Activated B cell treated with CpG ODN at 0.5 μM for 24 hours (primary cell): ENCODE results near the gene VCAM1. TPM values are rescaled to one million over a fixed set of nuclear protein-coding genes. Genes with fewer than 3 reads are reported as not detected.
A peak's percentile ranks its signal among the peaks of the same experiment; 100 is the strongest.

Experiments used
- ATAC-seq: fragments of 200-7000 bp; cut with Tn5 transposase; one replicate; pipeline ENCODE4 v1.10.0; 2021; ENCODE audit warnings: low read depth, mild to moderate bottlenecking, moderate library complexity
- CTCF ChIA-PET: fragments of 350-600 bp; sonication (Branson Sonifier 250); formaldehyde crosslinking; loops from one replicate; lab custom pipeline; 2021; ENCODE audit warnings: antibody characterized with exemption; lab: Charles Lee
- POLR2A ChIA-PET: fragments of 350-600 bp; sonication (Branson Sonifier 250); formaldehyde crosslinking; loops from one replicate; lab custom pipeline; 2021; ENCODE audit warnings: antibody characterized with exemption; lab: Charles Lee
- DNase-seq: peaks from one replicate; pipeline ENCODE4 v3.0.0; 2022
- H3K27ac Mint-ChIP-seq: one replicate; pipeline ENCODE4 v1.8.0; 2020; ENCODE audit warnings: mixed read lengths
- H3K27me3 Mint-ChIP-seq: one replicate; pipeline ENCODE4 v1.8.0; 2021; ENCODE audit warnings: mixed read lengths
- H3K36me3 Mint-ChIP-seq: one replicate; pipeline ENCODE4 v1.8.0; 2021; ENCODE audit warnings: low read depth, mixed read lengths
- H3K4me1 Mint-ChIP-seq: one replicate; pipeline ENCODE4 v1.8.0; 2021; ENCODE audit warnings: mixed read lengths
- H3K4me3 Mint-ChIP-seq: one replicate; pipeline ENCODE4 v1.8.0; 2020; ENCODE audit warnings: mild to moderate bottlenecking, mixed read lengths
- H3K9me3 Mint-ChIP-seq: one replicate; pipeline ENCODE4 v1.8.0; 2020; ENCODE audit warnings: mixed read lengths
- intact Hi-C: fragments of 100-400 bp; cut with micrococcal nuclease; formaldehyde crosslinking; loops from one replicate; pipeline ENCODE4 v1.15.1; 2024
- total RNA-seq: library from RNA; stranded (reverse); gene quantifications from 2 replicates; pipeline ENCODE4 v1.2.3, GENCODE V29; 2022
- TF ChIP-seq, protein P1 (sequence below): fragments of 200-600 bp; IDR thresholded peaks from one replicate; pipeline ENCODE4 v1.8.0; 2022; ENCODE audit warnings: antibody characterized with exemption, mild to moderate bottlenecking

The VCAM1 gene, protein sequence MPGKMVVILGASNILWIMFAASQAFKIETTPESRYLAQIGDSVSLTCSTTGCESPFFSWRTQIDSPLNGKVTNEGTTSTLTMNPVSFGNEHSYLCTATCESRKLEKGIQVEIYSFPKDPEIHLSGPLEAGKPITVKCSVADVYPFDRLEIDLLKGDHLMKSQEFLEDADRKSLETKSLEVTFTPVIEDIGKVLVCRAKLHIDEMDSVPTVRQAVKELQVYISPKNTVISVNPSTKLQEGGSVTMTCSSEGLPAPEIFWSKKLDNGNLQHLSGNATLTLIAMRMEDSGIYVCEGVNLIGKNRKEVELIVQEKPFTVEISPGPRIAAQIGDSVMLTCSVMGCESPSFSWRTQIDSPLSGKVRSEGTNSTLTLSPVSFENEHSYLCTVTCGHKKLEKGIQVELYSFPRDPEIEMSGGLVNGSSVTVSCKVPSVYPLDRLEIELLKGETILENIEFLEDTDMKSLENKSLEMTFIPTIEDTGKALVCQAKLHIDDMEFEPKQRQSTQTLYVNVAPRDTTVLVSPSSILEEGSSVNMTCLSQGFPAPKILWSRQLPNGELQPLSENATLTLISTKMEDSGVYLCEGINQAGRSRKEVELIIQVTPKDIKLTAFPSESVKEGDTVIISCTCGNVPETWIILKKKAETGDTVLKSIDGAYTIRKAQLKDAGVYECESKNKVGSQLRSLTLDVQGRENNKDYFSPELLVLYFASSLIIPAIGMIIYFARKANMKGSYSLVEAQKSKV
- not detected in 2 replicates for total RNA-seq

DNA sequence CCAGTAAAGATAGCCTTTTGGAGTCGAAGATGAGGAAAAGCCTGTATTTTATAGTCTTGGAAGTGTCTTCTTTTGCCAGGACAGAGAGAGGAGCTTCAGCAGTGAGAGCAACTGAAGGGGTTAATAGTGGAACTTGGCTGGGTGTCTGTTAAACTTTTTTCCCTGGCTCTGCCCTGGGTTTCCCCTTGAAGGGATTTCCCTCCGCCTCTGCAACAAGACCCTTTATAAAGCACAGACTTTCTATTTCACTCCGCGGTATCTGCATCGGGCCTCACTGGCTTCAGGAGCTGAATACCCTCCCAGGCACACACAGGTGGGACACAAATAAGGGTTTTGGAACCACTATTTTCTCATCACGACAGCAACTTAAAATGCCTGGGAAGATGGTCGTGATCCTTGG, at the start of gene VCAM1:
Gene VCAM1 (plus strand): TSS at position 253 of the 400 bp plus-strand sequence. CDS start 119 bp downstream, at position 372.
- DNase-seq: no peak
- POLR2A ChIA-PET: no interaction called here
- H3K36me3 Mint-ChIP-seq: no peaks in the 10 kb centered on the region
- H3K9me3 Mint-ChIP-seq: no peaks in the 10 kb centered on the region
- peaks cover 5% of the 10 kb centered on the region for H3K27me3 Mint-ChIP-seq
- intact Hi-C loops: no loop called here
- no peak within 1 kb of the TSS for H3K27ac Mint-ChIP-seq
- no peak for ATAC-seq
- TF ChIP-seq, protein P1, sequence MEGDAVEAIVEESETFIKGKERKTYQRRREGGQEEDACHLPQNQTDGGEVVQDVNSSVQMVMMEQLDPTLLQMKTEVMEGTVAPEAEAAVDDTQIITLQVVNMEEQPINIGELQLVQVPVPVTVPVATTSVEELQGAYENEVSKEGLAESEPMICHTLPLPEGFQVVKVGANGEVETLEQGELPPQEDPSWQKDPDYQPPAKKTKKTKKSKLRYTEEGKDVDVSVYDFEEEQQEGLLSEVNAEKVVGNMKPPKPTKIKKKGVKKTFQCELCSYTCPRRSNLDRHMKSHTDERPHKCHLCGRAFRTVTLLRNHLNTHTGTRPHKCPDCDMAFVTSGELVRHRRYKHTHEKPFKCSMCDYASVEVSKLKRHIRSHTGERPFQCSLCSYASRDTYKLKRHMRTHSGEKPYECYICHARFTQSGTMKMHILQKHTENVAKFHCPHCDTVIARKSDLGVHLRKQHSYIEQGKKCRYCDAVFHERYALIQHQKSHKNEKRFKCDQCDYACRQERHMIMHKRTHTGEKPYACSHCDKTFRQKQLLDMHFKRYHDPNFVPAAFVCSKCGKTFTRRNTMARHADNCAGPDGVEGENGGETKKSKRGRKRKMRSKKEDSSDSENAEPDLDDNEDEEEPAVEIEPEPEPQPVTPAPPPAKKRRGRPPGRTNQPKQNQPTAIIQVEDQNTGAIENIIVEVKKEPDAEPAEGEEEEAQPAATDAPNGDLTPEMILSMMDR: no peak
- CTCF ChIA-PET: interaction anchor here (0.7 kb wide), 1 partner anchor 173 kb away, joined by 3 read pairs; no protein-coding TSS in a partner anchor
- H3K4me1 Mint-ChIP-seq: no peaks in the 10 kb centered on the region
- no peak within 1 kb of the TSS for H3K4me3 Mint-ChIP-seq

DNA sequence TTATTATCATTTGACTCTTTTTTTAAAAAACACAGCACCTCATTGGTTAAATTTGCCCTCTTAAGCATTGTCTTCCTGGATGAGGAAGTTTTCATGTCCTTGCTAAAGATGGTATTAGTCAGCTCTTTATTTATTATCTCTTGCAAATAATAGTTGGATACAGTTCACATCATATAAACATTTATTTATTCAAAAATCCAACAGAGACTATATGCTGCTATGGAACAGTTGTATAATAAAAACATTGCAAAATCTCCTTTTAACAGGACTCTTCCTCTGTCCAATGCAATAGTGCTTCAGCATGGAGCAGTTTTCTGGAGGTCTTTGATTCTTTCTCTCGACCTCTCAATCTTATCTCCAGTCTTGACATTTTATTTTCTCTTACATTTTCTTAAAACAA, 49.5 kb upstream of the VCAM1 start:
- POLR2A ChIA-PET: no interaction called here
- no peaks in the 10 kb centered on the region for H3K4me1 Mint-ChIP-seq
- TF ChIP-seq, protein P1: no peak
- intact Hi-C loops: no loop called here
- H3K4me3 Mint-ChIP-seq: no peak overlapping the region
- ATAC-seq (no peak), DNase-seq (no peak)
- no peaks in the 10 kb centered on the region for H3K36me3 Mint-ChIP-seq
- peaks cover 7% of the 10 kb centered on the region for H3K27me3 Mint-ChIP-seq
- H3K9me3 Mint-ChIP-seq: peaks cover 5% of the 10 kb centered on the region
- CTCF ChIA-PET: no interaction called here
- H3K27ac Mint-ChIP-seq: no peak overlapping the region

DNA sequence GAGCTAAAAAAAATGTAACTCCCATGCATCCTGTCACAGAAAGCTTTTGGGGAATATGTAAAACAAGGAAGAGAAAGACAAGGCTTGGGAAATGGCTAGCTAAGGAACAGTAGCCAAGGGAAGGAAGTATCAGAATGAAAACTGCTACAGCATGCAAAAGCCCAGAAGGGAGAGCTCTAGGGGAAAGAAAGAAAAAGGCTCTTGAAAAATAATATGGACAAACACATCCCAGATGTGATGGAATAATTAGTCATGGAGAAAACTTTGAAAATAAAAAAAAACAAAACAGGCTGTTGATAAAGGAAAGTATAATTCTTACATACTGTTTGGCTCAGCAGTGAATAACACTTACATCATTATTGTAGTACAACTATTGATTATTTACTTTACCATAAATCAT, 47.9 kb upstream of the VCAM1 start:
- no peak for ATAC-seq
- no peak for DNase-seq
- TF ChIP-seq, protein P1: no peak
- ChIA-PET POLR2A (no interaction called here), CTCF (no interaction called here)
- H3K27me3 Mint-ChIP-seq: peaks cover 7% of the 10 kb centered on the region
- no peak overlapping the region for H3K27ac Mint-ChIP-seq
- intact Hi-C loops: no loop called here
- H3K4me1 Mint-ChIP-seq: no peaks in the 10 kb centered on the region
- no peaks in the 10 kb centered on the region for H3K36me3 Mint-ChIP-seq
- H3K9me3 Mint-ChIP-seq: peaks cover 5% of the 10 kb centered on the region
- H3K4me3 Mint-ChIP-seq: no peak overlapping the region

DNA sequence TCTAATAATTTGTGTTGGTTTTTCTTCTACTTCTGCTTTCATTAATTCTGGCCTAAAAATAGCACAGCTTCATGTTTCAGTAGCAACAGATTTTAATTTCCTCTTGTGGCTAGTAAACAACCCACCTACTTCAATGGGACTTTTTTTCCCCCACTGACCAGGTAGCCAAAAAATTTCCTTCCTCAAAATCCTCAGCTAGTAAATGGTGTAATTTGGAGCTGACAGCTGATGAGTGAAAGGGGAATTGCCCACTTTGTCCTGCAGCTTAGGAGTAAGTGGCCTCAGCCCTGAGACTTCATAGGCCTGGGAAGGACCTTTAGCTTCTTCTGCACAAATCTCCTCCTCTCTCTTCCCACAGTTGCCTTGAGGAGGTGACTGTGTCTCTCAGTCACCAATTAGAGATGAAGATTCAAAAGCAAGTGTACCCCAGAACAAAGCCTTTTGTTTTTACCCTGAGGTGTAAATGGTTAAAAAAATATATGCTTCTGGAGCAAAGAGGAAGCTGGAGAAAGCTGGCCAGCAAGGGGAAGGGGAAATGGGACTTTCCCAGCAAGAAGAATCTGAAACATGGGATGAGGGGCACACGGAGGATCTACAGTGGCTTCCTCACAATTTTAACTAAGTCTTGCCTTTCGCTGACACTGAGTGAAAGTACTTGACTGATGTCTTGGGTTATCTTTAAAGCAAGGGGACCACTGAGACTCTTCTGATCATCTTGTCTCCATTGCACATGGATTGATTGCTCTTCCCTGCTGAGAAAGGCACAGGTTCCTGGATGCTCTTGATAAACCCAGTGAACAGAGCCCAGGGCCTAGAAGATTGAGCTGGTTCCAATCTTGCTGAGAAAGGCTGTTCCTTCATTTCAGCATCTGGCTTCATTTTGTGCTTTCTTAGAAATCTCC, 35.8 kb upstream of the VCAM1 start:
- DNase-seq (no peak), ATAC-seq (no peak)
- peaks cover 24% of the 10 kb centered on the region for H3K4me1 Mint-ChIP-seq
- H3K9me3 Mint-ChIP-seq: peaks cover 7% of the 10 kb centered on the region
- H3K36me3 Mint-ChIP-seq: no peaks in the 10 kb centered on the region
- H3K4me3 Mint-ChIP-seq: peak overlapping the region; percentile 38
- ChIA-PET CTCF (no interaction called here), POLR2A (no interaction called here)
- intact Hi-C loops: no loop called here
- peak overlapping the region; percentile 53 for H3K27ac Mint-ChIP-seq
- TF ChIP-seq, protein P1: no peak
- H3K27me3 Mint-ChIP-seq: no peaks in the 10 kb centered on the region
